ENCODE data around the gene PPM1B. TPM values are rescaled to one million over a fixed set of nuclear protein-coding genes. Genes with fewer than 3 reads are reported as not detected.

PPM1B gene
- total and polyA plus RNA-seq, 2 experiments from 2014 or later, result 112 to 134 TPM

DNA sequence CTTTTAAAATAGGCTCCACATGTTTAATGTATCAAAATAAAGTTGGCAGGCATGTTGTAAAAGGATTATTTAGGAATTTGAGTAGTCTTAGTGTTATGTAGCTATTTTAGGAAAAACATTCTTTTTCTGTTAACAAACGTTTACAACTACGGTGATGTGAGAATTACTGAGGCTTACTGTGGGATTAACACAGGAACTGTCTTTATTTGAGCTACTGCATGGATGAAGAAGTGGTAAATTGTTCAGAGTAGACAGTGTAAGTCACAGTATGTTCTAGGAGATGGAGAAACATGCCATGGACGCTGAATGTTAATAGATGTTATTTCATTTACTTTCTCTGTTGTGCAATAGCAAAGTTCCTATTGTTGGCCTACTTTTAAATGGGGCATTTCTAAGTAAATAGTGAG lies 1.6 kb downstream of the PPM1B start:
- Mint-ChIP-seq H3K9me3 (peaks cover 14% of the 10 kb centered on the region), H3K27ac (peak overlapping the region; percentile 19; the same call in 1 of the 2 replicates), H3K4me3 (peak overlapping the region; percentile 91), H3K36me3 (ENCODE audit: low read depth) (peaks cover 39% of the 10 kb centered on the region), H3K27me3 (ENCODE audit: insufficient read depth, low read depth, poor library complexity) (peaks cover 15% of the 10 kb centered on the region), H3K4me1 (peaks cover 39% of the 10 kb centered on the region)
- TF ChIP-seq NANOG (IDR thresholded peaks at IDR 0.05; ENCODE audit: borderline replicate concordance), result no peak
- Histone ChIP-seq H3K36me3 (ENCODE audit: insufficient read depth) (no peaks in the 10 kb centered on the region), H3K4me2 (peak overlapping the region; percentile 83), H4K20me1 (replicated peaks; ENCODE audit: insufficient read depth) (peaks cover 15% of the 10 kb centered on the region), H2AFZ (no peak overlapping the region), H3K9me2 (ENCODE audit: insufficient read depth) (no peaks in the 10 kb centered on the region), H3K4me1 (ENCODE audit: insufficient read depth) (peaks cover 28% of the 10 kb centered on the region), H3K79me2 (replicated peaks; ENCODE audit: insufficient read depth) (peaks cover 66% of the 10 kb centered on the region), H3F3A (replicated peaks; ENCODE audit: low read depth) (peaks cover 7% of the 10 kb centered on the region; the same call in 1 of the 2 replicates), H3K27me3 (ENCODE audit: insufficient read depth) (no peaks in the 10 kb centered on the region), H3K4me3 (peak overlapping the region; percentile 66), H3K27ac (ENCODE audit: low read depth) (0 out of 2 replicates have a peak overlapping the region, but pooled peaks have one; percentile 15)
- DNase-seq (ENCODE audit: low spot score) (no peak), ATAC-seq (no peak)

DNA sequence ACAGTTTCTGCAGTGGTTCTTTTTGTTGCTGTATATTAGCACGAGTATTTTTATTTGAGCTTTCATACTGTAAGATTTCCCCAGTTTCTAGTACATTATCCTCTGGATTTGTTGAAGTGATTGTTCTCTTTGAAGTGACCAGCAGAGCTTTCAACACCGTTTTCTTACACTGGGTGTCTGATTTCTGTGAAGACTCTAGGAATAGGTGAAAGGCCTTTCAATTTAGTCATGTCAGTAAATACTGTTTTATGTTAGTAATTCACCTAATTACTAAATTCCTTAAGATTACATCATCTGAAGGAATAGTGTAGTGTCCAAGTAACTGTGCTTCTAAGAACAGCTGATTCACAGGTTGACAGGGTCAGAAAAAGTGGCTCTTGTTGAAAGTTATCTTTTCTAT lies 2.3 kb downstream of the PPM1B start:
- ATAC-seq (no peak), DNase-seq (ENCODE audit: low spot score) (no peak)
- H3K27me3 ChIP-seq (ENCODE audit: insufficient read depth), result no peaks in the 10 kb centered on the region
- H3K27ac ChIP-seq (ENCODE audit: low read depth), result no peak overlapping the region
- peaks cover 15% of the 10 kb centered on the region for H3K27me3 Mint-ChIP-seq (ENCODE audit: insufficient read depth, low read depth, poor library complexity)
- H3K4me1 ChIP-seq (ENCODE audit: insufficient read depth), result peaks cover 35% of the 10 kb centered on the region
- peaks cover 7% of the 10 kb centered on the region; the same call in 1 of the 2 replicates for H3F3A ChIP-seq (replicated peaks; ENCODE audit: low read depth)
- peaks cover 15% of the 10 kb centered on the region for H4K20me1 ChIP-seq (replicated peaks; ENCODE audit: insufficient read depth)
- peaks cover 44% of the 10 kb centered on the region for H3K4me1 Mint-ChIP-seq
- peaks cover 11% of the 10 kb centered on the region for H3K9me3 Mint-ChIP-seq
- H3K4me3 Mint-ChIP-seq, result peak overlapping the region; percentile 91
- no peaks in the 10 kb centered on the region for H3K9me2 ChIP-seq (ENCODE audit: insufficient read depth)
- H3K4me3 ChIP-seq, result peak overlapping the region; percentile 66
- peak overlapping the region; percentile 83 for H3K4me2 ChIP-seq
- H3K27ac Mint-ChIP-seq, result peak overlapping the region; percentile 45; the same call in 1 of the 2 replicates
- peaks cover 73% of the 10 kb centered on the region for H3K79me2 ChIP-seq (replicated peaks; ENCODE audit: insufficient read depth)
- TF ChIP-seq, protein P1, sequence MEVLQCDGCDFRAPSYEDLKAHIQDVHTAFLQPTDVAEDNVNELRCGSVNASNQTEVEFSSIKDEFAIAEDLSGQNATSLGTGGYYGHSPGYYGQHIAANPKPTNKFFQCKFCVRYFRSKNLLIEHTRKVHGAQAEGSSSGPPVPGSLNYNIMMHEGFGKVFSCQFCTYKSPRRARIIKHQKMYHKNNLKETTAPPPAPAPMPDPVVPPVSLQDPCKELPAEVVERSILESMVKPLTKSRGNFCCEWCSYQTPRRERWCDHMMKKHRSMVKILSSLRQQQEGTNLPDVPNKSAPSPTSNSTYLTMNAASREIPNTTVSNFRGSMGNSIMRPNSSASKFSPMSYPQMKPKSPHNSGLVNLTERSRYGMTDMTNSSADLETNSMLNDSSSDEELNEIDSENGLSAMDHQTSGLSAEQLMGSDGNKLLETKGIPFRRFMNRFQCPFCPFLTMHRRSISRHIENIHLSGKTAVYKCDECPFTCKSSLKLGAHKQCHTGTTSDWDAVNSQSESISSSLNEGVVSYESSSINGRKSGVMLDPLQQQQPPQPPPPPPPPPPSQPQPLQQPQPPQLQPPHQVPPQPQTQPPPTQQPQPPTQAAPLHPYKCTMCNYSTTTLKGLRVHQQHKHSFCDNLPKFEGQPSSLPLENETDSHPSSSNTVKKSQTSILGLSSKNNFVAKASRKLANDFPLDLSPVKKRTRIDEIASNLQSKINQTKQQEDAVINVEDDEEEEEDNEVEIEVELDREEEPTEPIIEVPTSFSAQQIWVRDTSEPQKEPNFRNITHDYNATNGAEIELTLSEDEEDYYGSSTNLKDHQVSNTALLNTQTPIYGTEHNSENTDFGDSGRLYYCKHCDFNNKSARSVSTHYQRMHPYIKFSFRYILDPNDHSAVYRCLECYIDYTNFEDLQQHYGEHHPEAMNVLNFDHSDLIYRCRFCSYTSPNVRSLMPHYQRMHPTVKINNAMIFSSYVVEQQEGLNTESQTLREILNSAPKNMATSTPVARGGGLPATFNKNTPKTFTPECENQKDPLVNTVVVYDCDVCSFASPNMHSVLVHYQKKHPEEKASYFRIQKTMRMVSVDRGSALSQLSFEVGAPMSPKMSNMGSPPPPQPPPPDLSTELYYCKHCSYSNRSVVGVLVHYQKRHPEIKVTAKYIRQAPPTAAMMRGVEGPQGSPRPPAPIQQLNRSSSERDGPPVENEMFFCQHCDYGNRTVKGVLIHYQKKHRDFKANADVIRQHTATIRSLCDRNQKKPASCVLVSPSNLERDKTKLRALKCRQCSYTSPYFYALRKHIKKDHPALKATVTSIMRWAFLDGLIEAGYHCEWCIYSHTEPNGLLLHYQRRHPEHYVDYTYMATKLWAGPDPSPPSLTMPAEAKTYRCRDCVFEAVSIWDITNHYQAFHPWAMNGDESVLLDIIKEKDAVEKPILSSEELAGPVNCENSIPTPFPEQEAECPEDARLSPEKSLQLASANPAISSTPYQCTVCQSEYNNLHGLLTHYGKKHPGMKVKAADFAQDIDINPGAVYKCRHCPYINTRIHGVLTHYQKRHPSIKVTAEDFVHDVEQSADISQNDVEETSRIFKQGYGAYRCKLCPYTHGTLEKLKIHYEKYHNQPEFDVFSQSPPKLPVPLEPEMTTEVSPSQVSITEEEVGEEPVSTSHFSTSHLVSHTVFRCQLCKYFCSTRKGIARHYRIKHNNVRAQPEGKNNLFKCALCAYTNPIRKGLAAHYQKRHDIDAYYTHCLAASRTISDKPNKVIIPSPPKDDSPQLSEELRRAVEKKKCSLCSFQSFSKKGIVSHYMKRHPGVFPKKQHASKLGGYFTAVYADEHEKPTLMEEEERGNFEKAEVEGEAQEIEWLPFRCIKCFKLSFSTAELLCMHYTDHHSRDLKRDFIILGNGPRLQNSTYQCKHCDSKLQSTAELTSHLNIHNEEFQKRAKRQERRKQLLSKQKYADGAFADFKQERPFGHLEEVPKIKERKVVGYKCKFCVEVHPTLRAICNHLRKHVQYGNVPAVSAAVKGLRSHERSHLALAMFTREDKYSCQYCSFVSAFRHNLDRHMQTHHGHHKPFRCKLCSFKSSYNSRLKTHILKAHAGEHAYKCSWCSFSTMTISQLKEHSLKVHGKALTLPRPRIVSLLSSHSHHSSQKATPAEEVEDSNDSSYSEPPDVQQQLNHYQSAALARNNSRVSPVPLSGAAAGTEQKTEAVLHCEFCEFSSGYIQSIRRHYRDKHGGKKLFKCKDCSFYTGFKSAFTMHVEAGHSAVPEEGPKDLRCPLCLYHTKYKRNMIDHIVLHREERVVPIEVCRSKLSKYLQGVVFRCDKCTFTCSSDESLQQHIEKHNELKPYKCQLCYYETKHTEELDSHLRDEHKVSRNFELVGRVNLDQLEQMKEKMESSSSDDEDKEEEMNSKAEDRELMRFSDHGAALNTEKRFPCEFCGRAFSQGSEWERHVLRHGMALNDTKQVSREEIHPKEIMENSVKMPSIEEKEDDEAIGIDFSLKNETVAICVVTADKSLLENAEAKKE (CRISPR knock-in tag; IDR thresholded peaks at IDR 0.05), result no peak
- TF ChIP-seq ZNF331 (CRISPR knock-in tag; IDR thresholded peaks at IDR 0.05; ENCODE audit: low read depth) (no peak), STAT1 (IDR thresholded peaks at IDR 0.05; ENCODE audit: unreplicated experiment) (no peak), EZH2phosphoT487 (IDR thresholded peaks at IDR 0.05; ENCODE audit: unreplicated experiment) (no peak), ZNF114 (CRISPR knock-in tag; IDR thresholded peaks at IDR 0.05) (no peak), JUNB (IDR thresholded peaks at IDR 0.05; ENCODE audit: unreplicated experiment) (no peak), POLR2AphosphoS5 (IDR thresholded peaks at IDR 0.05; ENCODE audit: low read depth) (no peak), EZH2 (IDR thresholded peaks at IDR 0.05; ENCODE audit: low read depth, unreplicated experiment) (no peak)
- TF ChIP-seq, protein P2, sequence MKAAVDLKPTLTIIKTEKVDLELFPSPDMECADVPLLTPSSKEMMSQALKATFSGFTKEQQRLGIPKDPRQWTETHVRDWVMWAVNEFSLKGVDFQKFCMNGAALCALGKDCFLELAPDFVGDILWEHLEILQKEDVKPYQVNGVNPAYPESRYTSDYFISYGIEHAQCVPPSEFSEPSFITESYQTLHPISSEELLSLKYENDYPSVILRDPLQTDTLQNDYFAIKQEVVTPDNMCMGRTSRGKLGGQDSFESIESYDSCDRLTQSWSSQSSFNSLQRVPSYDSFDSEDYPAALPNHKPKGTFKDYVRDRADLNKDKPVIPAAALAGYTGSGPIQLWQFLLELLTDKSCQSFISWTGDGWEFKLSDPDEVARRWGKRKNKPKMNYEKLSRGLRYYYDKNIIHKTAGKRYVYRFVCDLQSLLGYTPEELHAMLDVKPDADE (IDR thresholded peaks at IDR 0.05), result no peak
- TF ChIP-seq, protein P3, sequence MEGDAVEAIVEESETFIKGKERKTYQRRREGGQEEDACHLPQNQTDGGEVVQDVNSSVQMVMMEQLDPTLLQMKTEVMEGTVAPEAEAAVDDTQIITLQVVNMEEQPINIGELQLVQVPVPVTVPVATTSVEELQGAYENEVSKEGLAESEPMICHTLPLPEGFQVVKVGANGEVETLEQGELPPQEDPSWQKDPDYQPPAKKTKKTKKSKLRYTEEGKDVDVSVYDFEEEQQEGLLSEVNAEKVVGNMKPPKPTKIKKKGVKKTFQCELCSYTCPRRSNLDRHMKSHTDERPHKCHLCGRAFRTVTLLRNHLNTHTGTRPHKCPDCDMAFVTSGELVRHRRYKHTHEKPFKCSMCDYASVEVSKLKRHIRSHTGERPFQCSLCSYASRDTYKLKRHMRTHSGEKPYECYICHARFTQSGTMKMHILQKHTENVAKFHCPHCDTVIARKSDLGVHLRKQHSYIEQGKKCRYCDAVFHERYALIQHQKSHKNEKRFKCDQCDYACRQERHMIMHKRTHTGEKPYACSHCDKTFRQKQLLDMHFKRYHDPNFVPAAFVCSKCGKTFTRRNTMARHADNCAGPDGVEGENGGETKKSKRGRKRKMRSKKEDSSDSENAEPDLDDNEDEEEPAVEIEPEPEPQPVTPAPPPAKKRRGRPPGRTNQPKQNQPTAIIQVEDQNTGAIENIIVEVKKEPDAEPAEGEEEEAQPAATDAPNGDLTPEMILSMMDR (conservative IDR thresholded peaks at IDR 0.05; ENCODE audit: low read depth in 2 of 2), result no peak
- H3K36me3 Mint-ChIP-seq (ENCODE audit: low read depth), result peaks cover 40% of the 10 kb centered on the region
- H2AFZ ChIP-seq, result no peak overlapping the region
- H3K36me3 ChIP-seq (ENCODE audit: insufficient read depth), result no peaks in the 10 kb centered on the region

Data from GM23338 (cell line).